ENCODE results near the gene FOXRED2. TPM values are rescaled to one million over a fixed set of nuclear protein-coding genes. Genes with fewer than 3 reads are reported as not detected.

Gene FOXRED2
- total RNA-seq, 4 donors from 2014 or later: 2.8 to 16.5 (median 4.1) TPM

DNA sequence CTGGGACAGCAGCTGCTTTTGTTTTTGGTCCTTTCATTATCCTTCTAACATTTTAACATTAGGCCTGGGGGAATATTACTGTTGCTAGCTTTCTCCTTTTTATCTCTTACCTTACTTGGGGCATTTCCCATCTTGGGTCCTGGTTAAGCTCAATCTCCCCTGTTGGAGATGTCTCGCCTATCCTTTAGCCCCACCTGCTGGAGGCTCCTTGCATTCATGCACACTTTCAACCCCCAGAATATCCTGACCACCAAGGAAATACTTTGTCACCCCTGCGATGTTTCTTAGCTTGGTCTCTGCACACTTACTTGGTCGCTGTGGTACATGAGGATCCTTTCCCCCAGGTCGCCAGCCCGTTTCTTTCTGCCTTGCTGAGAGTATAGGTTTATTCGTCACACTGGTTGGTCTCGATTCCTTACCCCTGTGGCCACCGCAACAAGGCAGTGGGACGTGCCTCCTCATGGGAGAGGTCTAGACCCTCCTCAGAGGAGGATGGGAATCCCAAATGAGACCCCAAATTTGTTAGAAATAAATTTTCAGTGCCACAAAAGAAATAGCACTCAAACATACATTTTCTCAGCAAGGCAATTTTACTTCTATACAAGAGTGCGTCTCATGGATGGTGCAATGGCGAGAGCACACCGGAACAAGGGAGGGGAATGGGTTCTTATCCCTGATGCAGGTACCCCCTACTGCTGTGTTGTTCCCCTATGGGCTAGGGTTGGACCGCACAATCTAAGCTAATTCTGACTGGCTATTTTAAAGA is 20.0 kb downstream of the FOXRED2 start:
- peaks cover 0 to 5% (median 4%) of the 10 kb centered on the region in 4 donors for H3K4me1 ChIP-seq
- H3K4me3 ChIP-seq: no peak overlapping the region
- no peak overlapping the region for H3K27ac ChIP-seq

DNA sequence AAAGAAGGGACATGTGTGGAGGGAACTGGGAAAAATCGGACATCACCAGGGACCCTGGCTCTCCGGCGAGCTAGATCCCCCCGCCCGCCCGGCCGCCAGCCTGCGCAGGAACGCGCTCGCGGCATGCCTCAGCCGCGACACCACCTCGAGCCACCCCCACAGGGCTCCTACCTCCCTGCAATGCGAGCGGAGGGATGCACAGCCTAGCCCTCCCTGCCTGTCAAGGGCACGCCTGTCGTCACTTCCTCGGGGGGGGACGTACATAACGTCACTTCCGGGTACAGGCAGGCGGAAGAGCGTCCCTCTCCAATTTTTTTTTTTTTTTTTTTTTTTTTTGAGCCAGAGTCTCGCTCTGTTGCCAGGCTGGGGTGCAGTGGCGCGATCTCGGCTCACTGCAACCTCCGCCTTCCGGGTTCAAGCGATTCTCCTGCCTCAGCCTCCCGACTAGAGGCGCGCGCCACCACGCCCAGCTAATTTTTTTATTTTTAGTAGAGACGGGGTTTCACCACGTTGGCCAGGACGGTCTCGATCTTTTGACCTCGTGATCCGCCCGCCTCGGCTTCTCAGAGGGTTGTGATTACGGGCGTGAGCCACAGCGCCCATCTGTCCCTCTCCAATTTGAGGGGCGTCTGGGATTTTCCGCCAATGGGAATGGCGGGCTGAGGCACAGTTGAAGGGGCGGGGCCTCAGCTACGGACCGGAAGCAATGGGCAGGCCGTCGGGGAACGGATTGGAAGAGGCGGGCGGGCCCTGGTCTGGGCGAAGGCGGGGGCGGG is 25.3 kb downstream of the FOXRED2 start, which contains the start of gene TXN2:
TXN2 (minus strand) TSS at position 248 of the 776 bp plus-strand sequence. CDS start 803 bp downstream, outside the sequence.
- Histone ChIP-seq H3K36me3 (peaks cover 0 to 36% (median 0%) of the 10 kb centered on the region in 3 donors), H3K9me3 (no peaks in the 10 kb centered on the region), H3K4me1 (peaks cover 5 to 14% (median 11%) of the 10 kb centered on the region in 4 donors)

More for the DNA sequence above, 20.0 kb downstream of the FOXRED2 start:
- H3K36me3 ChIP-seq: no peaks in the 10 kb centered on the region
- TF ChIP-seq, protein P1, sequence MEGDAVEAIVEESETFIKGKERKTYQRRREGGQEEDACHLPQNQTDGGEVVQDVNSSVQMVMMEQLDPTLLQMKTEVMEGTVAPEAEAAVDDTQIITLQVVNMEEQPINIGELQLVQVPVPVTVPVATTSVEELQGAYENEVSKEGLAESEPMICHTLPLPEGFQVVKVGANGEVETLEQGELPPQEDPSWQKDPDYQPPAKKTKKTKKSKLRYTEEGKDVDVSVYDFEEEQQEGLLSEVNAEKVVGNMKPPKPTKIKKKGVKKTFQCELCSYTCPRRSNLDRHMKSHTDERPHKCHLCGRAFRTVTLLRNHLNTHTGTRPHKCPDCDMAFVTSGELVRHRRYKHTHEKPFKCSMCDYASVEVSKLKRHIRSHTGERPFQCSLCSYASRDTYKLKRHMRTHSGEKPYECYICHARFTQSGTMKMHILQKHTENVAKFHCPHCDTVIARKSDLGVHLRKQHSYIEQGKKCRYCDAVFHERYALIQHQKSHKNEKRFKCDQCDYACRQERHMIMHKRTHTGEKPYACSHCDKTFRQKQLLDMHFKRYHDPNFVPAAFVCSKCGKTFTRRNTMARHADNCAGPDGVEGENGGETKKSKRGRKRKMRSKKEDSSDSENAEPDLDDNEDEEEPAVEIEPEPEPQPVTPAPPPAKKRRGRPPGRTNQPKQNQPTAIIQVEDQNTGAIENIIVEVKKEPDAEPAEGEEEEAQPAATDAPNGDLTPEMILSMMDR (IDR thresholded peaks at IDR 0.05): peak; percentile 51 to 72 (median 64)
- TF ChIP-seq POLR2A (IDR thresholded peaks at IDR 0.05): no peak
- no peaks in the 10 kb centered on the region for H3K9me3 ChIP-seq
- peak in 2 of 3 donors; percentile 69 to 81 for DNase-seq
- no peaks in the 10 kb centered on the region for H3K27me3 ChIP-seq

DNA sequence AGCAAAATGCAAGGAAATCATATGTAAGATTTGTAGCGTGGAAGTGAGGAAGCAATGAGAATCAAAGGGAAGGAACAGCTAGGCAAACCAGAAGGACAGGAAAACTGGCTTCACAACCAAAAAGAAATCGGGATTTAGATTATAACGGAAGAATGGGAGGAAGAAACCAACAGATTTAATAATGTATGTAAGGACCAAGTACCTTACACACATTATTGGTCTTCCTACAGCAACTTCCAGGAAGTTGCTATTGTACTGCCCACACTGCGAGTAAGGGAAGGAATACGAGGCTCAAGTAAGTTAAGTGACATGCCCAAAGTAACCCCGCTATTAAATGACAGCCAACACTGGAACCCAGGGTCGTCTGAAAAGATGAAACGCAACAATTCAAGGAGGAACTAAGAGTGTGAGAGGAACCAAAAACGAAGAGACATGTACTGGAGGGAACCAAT is 25.9 kb downstream of the FOXRED2 start:
- Histone ChIP-seq H3K27me3 (no peaks in the 10 kb centered on the region), H3K27ac (peak overlapping the region; percentile 94 to 99 (median 96)), H3K4me3 (peak overlapping the region; percentile 63 to 81 (median 78)), H3K9me3 (no peaks in the 10 kb centered on the region), H3K36me3 (peaks cover 0 to 42% (median 0%) of the 10 kb centered on the region in 3 donors), H3K4me1 (peaks cover 5 to 14% (median 11%) of the 10 kb centered on the region in 4 donors)
- no peak for DNase-seq
- TF ChIP-seq, protein P1 (IDR thresholded peaks at IDR 0.05): no peak
- TF ChIP-seq POLR2A (IDR thresholded peaks at IDR 0.05): no peak

More for the DNA sequence above, 25.3 kb downstream of the FOXRED2 start, which contains the start of gene TXN2:
- peak within 1 kb of the TSS; percentile 63 to 81 (median 78) for H3K4me3 ChIP-seq
- peak; percentile 97 to 98 (median 97) for DNase-seq
- H3K27me3 ChIP-seq: no peaks in the 10 kb centered on the region
- H3K27ac ChIP-seq: peak within 1 kb of the TSS; percentile 94 to 99 (median 96)
- peak; percentile 66 to 84 for TF ChIP-seq POLR2A (IDR thresholded peaks at IDR 0.05)
- TF ChIP-seq, protein P1 (IDR thresholded peaks at IDR 0.05): no peak

DNA sequence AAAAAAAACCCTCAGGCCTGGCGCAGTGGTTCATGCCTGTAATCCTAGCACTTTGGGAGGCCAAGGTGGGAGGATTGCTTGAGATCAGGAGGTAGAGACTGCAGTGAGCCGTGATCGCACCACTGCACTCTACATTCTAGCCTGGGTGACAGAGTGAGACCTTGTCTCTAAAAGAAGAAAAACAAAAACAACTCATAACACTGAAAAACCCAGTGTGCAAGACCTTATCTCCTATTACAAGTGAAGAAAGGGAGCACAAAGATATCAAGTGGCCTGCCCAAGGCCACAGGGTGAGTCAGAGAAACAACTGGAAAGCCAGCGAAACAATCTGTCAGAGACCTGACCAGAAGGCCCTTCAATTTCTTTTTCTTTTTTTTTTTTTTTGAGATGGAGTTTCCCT is 27.9 kb downstream of the FOXRED2 start:
- H3K9me3 ChIP-seq: no peaks in the 10 kb centered on the region
- H3K36me3 ChIP-seq: peaks cover 0 to 62% (median 0%) of the 10 kb centered on the region in 3 donors
- no peak for DNase-seq
- TF ChIP-seq, protein P1 (IDR thresholded peaks at IDR 0.05): no peak
- TF ChIP-seq POLR2A (IDR thresholded peaks at IDR 0.05): no peak
- no peak overlapping the region for H3K27ac ChIP-seq
- H3K4me1 ChIP-seq: peaks cover 5 to 14% (median 11%) of the 10 kb centered on the region in 4 donors
- H3K4me3 ChIP-seq: no peak overlapping the region
- H3K27me3 ChIP-seq: no peaks in the 10 kb centered on the region

DNA sequence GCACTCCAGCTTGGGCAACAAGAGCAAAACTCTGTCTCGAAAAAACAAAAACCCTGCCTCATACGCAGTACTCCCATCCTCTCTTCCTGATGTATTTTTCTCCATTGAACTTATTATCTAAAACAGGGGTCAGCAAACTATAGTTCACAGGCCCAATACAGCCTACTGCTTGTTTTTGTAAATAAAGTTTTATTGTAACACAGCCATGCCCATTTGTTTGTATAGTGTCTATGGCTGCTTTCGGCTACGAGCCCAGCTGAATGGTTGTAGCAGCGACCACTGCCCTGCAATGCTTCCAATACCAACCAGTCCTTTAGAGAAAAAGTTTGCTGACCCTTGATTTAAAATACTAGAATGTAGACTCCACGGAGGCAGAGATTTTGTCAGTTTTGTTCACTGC is 31.5 kb downstream of the FOXRED2 start:
- H3K36me3 ChIP-seq: peaks cover 0 to 83% (median 0%) of the 10 kb centered on the region in 3 donors
- no peak for DNase-seq
- no peak overlapping the region for H3K27ac ChIP-seq
- no peak overlapping the region for H3K4me3 ChIP-seq
- no peaks in the 10 kb centered on the region for H3K9me3 ChIP-seq
- H3K27me3 ChIP-seq: no peaks in the 10 kb centered on the region
- H3K4me1 ChIP-seq: peaks cover 0 to 6% (median under 1%) of the 10 kb centered on the region in 4 donors
- no peak for TF ChIP-seq POLR2A (IDR thresholded peaks at IDR 0.05)
- TF ChIP-seq, protein P1 (IDR thresholded peaks at IDR 0.05): no peak

Measured in Peyer's patch (tissue), 4 donors.